ENCODE measurements around the gene MAP3K9. TPM values are rescaled to one million over a fixed set of nuclear protein-coding genes. Genes with fewer than 3 reads are reported as not detected.
A peak's percentile ranks its signal among the peaks of the same experiment; 100 is the strongest.

The MAP3K9 gene
- total RNA-seq, 1 experiment from 2014 or later: 21.4 TPM

DNA sequence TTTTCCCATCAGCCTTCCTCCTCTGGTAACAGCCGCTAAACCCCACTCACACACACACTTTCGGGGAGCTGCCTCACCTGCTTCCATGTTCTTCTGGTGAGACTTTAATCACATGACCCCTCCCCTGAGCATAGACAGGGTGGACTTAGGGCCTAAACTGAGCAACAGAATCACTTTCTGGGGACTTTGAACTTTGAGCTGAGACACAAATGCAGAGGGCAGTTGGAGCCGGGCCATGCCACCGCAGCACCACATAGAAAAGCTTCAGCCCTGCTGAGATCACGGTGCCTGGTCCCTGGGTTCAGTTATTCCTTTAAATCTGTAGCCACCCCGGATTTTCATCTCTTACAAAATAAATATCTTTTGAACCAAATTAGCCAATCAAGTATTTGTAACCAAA is 18.4 kb upstream of the MAP3K9 start:
- CTCF ChIA-PET: no interaction called here
- no peak for DNase-seq
- POLR2A ChIA-PET (ENCODE audit: unreplicated experiment): interaction anchor here (0.7 kb wide), 1 partner anchor 73 kb away, joined by 5 read pairs; no protein-coding TSS in a partner anchor

DNA sequence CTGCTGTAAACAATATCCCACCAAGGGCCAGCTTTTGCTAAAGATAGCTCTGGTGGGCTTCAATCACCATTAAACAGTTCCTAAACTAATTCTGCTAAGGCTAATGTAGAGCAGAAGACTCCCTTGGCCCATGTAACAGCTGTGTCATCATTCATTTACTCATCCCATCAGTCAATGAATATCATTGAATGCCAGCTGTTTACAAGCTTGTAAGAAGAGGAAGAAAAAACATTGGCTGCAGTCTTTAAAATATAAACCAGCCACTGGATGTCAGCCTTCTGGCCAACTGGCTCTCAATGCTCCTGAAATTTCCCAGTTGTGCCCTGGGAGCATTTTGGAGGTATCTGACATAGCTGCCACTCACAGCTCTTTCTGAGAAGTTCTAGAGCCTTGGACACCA is 18.0 kb upstream of the MAP3K9 start:
- Histone ChIP-seq H3K27me3 (ENCODE audit: insufficient read depth, low read depth) (peaks cover 13% of the 10 kb centered on the region; the same call in 1 of the 2 replicates), H3K4me2 (no peak overlapping the region), H3K79me2 (ENCODE audit: low read depth) (no peaks in the 10 kb centered on the region), H3K9me3 (ENCODE audit: insufficient read depth, low read depth) (no peaks in the 10 kb centered on the region), H3K27ac (no peak overlapping the region), H3F3A (ENCODE audit: insufficient read depth, low read depth) (0 out of 2 replicates have a peak, but pooled peaks cover 6% of the 10 kb centered on the region), H3K4me1 (replicated peaks; ENCODE audit: insufficient read depth) (no peaks in the 10 kb centered on the region), H2AFZ (no peak overlapping the region), H4K20me1 (ENCODE audit: insufficient read depth) (no peaks in the 10 kb centered on the region), H3K9me2 (ENCODE audit: insufficient read depth) (no peaks in the 10 kb centered on the region), H3K4me3 (no peak overlapping the region), H3K36me3 (ENCODE audit: low read depth) (no peaks in the 10 kb centered on the region)
- no peak for DNase-seq
- intact Hi-C loops (cut with micrococcal nuclease; ENCODE audit: unreplicated experiment): no loop called here
- no TSS peak for BruUV-seq (replicated peaks)
- no peak for TF ChIP-seq EZH2 (IDR thresholded peaks at IDR 0.05; ENCODE audit: low read depth)
- TF ChIP-seq, protein P1, sequence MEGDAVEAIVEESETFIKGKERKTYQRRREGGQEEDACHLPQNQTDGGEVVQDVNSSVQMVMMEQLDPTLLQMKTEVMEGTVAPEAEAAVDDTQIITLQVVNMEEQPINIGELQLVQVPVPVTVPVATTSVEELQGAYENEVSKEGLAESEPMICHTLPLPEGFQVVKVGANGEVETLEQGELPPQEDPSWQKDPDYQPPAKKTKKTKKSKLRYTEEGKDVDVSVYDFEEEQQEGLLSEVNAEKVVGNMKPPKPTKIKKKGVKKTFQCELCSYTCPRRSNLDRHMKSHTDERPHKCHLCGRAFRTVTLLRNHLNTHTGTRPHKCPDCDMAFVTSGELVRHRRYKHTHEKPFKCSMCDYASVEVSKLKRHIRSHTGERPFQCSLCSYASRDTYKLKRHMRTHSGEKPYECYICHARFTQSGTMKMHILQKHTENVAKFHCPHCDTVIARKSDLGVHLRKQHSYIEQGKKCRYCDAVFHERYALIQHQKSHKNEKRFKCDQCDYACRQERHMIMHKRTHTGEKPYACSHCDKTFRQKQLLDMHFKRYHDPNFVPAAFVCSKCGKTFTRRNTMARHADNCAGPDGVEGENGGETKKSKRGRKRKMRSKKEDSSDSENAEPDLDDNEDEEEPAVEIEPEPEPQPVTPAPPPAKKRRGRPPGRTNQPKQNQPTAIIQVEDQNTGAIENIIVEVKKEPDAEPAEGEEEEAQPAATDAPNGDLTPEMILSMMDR (conservative IDR thresholded peaks at IDR 0.05): no peak
- POLR2A ChIA-PET (ENCODE audit: unreplicated experiment): interaction anchor here (0.7 kb wide), 1 partner anchor 73 kb away, joined by 5 read pairs; no protein-coding TSS in a partner anchor
- CTCF ChIA-PET: no interaction called here

More for the DNA sequence above, 18.4 kb upstream of the MAP3K9 start:
- no peaks in the 10 kb centered on the region for H3K9me3 ChIP-seq (ENCODE audit: insufficient read depth, low read depth)
- H3F3A ChIP-seq (ENCODE audit: insufficient read depth, low read depth): 0 out of 2 replicates have a peak, but pooled peaks cover 5% of the 10 kb centered on the region
- intact Hi-C loops (cut with micrococcal nuclease; ENCODE audit: unreplicated experiment): no loop called here
- H3K36me3 ChIP-seq (ENCODE audit: low read depth): no peaks in the 10 kb centered on the region
- no peaks in the 10 kb centered on the region for H3K4me1 ChIP-seq (replicated peaks; ENCODE audit: insufficient read depth)
- H3K27me3 ChIP-seq (ENCODE audit: insufficient read depth, low read depth): peaks cover 11% of the 10 kb centered on the region; the same call in 1 of the 2 replicates
- no TSS peak for BruUV-seq (replicated peaks)
- H4K20me1 ChIP-seq (ENCODE audit: insufficient read depth): no peaks in the 10 kb centered on the region
- H2AFZ ChIP-seq: no peak overlapping the region
- TF ChIP-seq, protein P1 (conservative IDR thresholded peaks at IDR 0.05): no peak
- TF ChIP-seq EZH2 (IDR thresholded peaks at IDR 0.05; ENCODE audit: low read depth): no peak
- H3K4me2 ChIP-seq: no peak overlapping the region
- no peak overlapping the region for H3K4me3 ChIP-seq
- H3K27ac ChIP-seq: no peak overlapping the region
- no peaks in the 10 kb centered on the region for H3K9me2 ChIP-seq (ENCODE audit: insufficient read depth)
- H3K79me2 ChIP-seq (ENCODE audit: low read depth): no peaks in the 10 kb centered on the region

DNA sequence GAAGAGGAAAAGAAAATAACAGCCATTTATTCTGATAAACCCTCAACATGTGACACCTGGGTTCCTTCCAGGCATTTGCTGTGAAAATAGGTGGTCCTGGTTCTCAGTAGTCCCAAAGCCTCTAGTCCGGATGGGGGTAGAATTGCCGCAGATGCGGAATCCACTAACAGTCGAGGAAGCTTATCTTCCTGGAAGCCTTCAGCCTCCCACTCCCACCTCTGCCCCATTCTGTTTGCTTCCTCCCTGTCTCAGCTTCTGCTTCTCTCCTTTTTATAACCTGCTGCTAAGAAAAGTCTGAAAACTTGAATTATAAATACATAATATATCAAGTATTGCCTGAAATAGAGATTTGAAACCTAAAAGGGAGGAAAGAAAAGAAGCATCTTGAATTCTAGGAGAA is 14.0 kb upstream of the MAP3K9 start:
- Histone ChIP-seq H3K36me3 (ENCODE audit: low read depth) (no peaks in the 10 kb centered on the region), H3K4me1 (replicated peaks; ENCODE audit: insufficient read depth) (0 out of 2 replicates have a peak, but pooled peaks cover 5% of the 10 kb centered on the region), H3K27me3 (ENCODE audit: insufficient read depth, low read depth) (peaks cover 30% of the 10 kb centered on the region; the same call in 1 of the 2 replicates), H3K9me2 (ENCODE audit: insufficient read depth) (no peaks in the 10 kb centered on the region), H2AFZ (no peak overlapping the region), H3K79me2 (ENCODE audit: low read depth) (no peaks in the 10 kb centered on the region), H3K27ac (no peak overlapping the region), H3K4me3 (no peak overlapping the region), H3K9me3 (ENCODE audit: insufficient read depth, low read depth) (no peaks in the 10 kb centered on the region), H3K4me2 (peak overlapping the region; percentile 98), H4K20me1 (ENCODE audit: insufficient read depth) (no peaks in the 10 kb centered on the region), H3F3A (ENCODE audit: insufficient read depth, low read depth) (0 out of 2 replicates have a peak, but pooled peaks cover 6% of the 10 kb centered on the region)
- TF ChIP-seq EZH2 (IDR thresholded peaks at IDR 0.05; ENCODE audit: low read depth): no peak
- TF ChIP-seq, protein P1 (conservative IDR thresholded peaks at IDR 0.05): no peak
- ChIA-PET POLR2A (ENCODE audit: unreplicated experiment) (interaction anchor here (0.6 kb wide), 1 partner anchor 8 kb away, joined by 5 read pairs; no protein-coding TSS in a partner anchor), CTCF (no interaction called here)
- intact Hi-C loops (cut with micrococcal nuclease; ENCODE audit: unreplicated experiment): loop anchor here (2.0 to 5.0 kb wide), 3 partner anchors 84 to 1034 kb away; partner anchors contain the start of gene PCNX1
- DNase-seq: no peak
- no TSS peak for BruUV-seq (replicated peaks)

All from PC-9 (cell line).